Chondrocyte (in vitro differentiated cells): Measurements from ENCODE around the gene AFAP1L2. TPM values are rescaled to one million over a fixed set of nuclear protein-coding genes. Genes with fewer than 3 reads are reported as not detected.

Source experiments
- DNase-seq: peaks from one replicate; pipeline ENCODE4 v3.0.0; 2021; ENCODE audit warnings: mixed read lengths, low spot score
- H3K27ac Mint-ChIP-seq: one replicate; pipeline ENCODE4 v1.8.0; 2021; ENCODE audit warnings: mild to moderate bottlenecking, moderate library complexity, mixed read lengths; ENCODE audit not compliant: unreplicated experiment
- H3K27me3 Mint-ChIP-seq: 2 replicates; pipeline ENCODE4 v1.8.0; 2021; ENCODE audit warnings: low read depth, mixed read lengths
- H3K36me3 Mint-ChIP-seq: 2 replicates; pipeline ENCODE4 v1.8.0; 2021; ENCODE audit warnings: low read depth, mixed read lengths
- H3K4me1 Mint-ChIP-seq: 2 replicates; pipeline ENCODE4 v1.8.0; 2021; ENCODE audit warnings: low read depth, mild to moderate bottlenecking, mixed read lengths
- H3K4me3 Mint-ChIP-seq: one replicate; pipeline ENCODE4 v1.8.0; 2021; ENCODE audit warnings: mild to moderate bottlenecking, moderate library complexity, mixed read lengths; ENCODE audit not compliant: unreplicated experiment
- H3K9me3 Mint-ChIP-seq: 2 replicates; pipeline ENCODE4 v1.8.0; 2021; ENCODE audit warnings: low read depth, mixed read lengths
- total RNA-seq: library from RNA; stranded (reverse); gene quantifications from 3 replicates; pipeline ENCODE4 v1.2.1, GENCODE V29; 2021
- TF ChIP-seq, protein P1 (sequence below): fragments of 200-600 bp; sonication (generic); IDR thresholded peaks from 2 replicates; pipeline ENCODE4 v1.5.0; 2021; ENCODE audit warnings: antibody characterized with exemption, mild to moderate bottlenecking, moderate library complexity

AFAP1L2 gene
- total RNA-seq, 1 donor from 2014 or later, result 2.9 TPM

DNA sequence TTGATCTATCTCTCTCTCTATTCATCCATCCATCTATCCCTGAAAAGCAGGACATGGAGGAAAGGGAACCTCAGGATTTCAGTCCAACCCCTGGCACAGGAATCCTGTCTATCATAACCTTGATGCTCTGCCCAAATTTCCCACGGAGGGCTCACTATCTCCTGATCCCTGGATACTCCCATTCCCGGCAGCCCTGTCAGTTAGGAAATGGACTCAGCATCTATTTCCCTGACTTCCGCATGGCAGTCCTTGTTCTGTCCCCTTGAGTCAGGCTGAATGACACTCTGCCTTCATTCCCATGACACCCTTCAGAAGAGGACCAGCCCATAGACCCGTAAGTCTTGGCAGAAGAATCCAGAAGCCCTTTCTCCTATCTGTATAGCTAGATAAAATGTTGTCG is 87.6 kb downstream of the AFAP1L2 start:
- TF ChIP-seq, protein P1, sequence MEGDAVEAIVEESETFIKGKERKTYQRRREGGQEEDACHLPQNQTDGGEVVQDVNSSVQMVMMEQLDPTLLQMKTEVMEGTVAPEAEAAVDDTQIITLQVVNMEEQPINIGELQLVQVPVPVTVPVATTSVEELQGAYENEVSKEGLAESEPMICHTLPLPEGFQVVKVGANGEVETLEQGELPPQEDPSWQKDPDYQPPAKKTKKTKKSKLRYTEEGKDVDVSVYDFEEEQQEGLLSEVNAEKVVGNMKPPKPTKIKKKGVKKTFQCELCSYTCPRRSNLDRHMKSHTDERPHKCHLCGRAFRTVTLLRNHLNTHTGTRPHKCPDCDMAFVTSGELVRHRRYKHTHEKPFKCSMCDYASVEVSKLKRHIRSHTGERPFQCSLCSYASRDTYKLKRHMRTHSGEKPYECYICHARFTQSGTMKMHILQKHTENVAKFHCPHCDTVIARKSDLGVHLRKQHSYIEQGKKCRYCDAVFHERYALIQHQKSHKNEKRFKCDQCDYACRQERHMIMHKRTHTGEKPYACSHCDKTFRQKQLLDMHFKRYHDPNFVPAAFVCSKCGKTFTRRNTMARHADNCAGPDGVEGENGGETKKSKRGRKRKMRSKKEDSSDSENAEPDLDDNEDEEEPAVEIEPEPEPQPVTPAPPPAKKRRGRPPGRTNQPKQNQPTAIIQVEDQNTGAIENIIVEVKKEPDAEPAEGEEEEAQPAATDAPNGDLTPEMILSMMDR, result no peak
- Mint-ChIP-seq H3K4me3 (no peak overlapping the region), H3K27ac (no peak overlapping the region), H3K27me3 (no peaks in the 10 kb centered on the region), H3K9me3 (no peaks in the 10 kb centered on the region), H3K36me3 (peaks cover 1% of the 10 kb centered on the region), H3K4me1 (peaks cover 2% of the 10 kb centered on the region)
- no peak for DNase-seq

- Mint-ChIP-seq H3K4me3 (no peak overlapping the region), H3K27me3 (no peaks in the 10 kb centered on the region), H3K36me3 (peaks cover 1% of the 10 kb centered on the region), H3K27ac (no peak overlapping the region), H3K9me3 (no peaks in the 10 kb centered on the region), H3K4me1 (peaks cover 2% of the 10 kb centered on the region)
- peak; percentile 93 for DNase-seq
- TF ChIP-seq, protein P1, result no peak
Observed at GRCh38 chr10:114315566-114316420, 88.5 kb downstream of the AFAP1L2 start.

DNA sequence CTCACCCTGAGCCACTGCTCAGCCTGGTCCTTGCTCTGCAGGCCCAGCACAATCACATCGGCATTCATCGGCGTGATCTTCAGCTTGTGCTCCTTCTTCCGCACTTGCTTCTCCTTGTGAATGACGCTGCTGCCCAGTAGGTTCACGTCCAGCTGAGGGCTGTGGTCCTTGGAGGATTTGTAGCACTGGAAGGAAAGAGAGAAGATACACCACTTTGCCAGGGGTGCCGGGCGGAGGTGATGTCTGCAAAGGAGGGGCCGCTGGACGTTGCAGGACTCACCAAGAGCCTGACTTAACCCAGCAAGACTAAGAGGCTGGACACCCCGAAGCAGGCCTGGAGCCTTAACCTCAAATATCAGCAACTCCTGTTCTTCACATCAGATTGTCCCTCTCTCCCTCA is 90.4 kb downstream of the AFAP1L2 start:
- H3K4me1 Mint-ChIP-seq, result peaks cover 2% of the 10 kb centered on the region
- H3K9me3 Mint-ChIP-seq, result no peaks in the 10 kb centered on the region
- DNase-seq, result peak; percentile 74
- H3K27ac Mint-ChIP-seq, result no peak overlapping the region
- no peak overlapping the region for H3K4me3 Mint-ChIP-seq
- H3K36me3 Mint-ChIP-seq, result peaks cover 1% of the 10 kb centered on the region
- no peaks in the 10 kb centered on the region for H3K27me3 Mint-ChIP-seq
- TF ChIP-seq, protein P1, result no peak

- no peak overlapping the region for H3K4me3 Mint-ChIP-seq
- peaks cover 8% of the 10 kb centered on the region for H3K4me1 Mint-ChIP-seq
- TF ChIP-seq, protein P1, result no peak
- DNase-seq, result peak; percentile 54
- no peaks in the 10 kb centered on the region for H3K27me3 Mint-ChIP-seq
- H3K27ac Mint-ChIP-seq, result no peak overlapping the region
- no peaks in the 10 kb centered on the region for H3K9me3 Mint-ChIP-seq
- peaks cover 1% of the 10 kb centered on the region for H3K36me3 Mint-ChIP-seq
Observed at GRCh38 chr10:114313139-114313538, 91.2 kb downstream of the AFAP1L2 start.

- peaks cover 22% of the 10 kb centered on the region for H3K4me1 Mint-ChIP-seq
- H3K9me3 Mint-ChIP-seq, result no peaks in the 10 kb centered on the region
- TF ChIP-seq, protein P1, result no peak
- H3K27me3 Mint-ChIP-seq, result no peaks in the 10 kb centered on the region
- H3K36me3 Mint-ChIP-seq, result peaks cover 1% of the 10 kb centered on the region
- no peak overlapping the region for H3K4me3 Mint-ChIP-seq
- no peak overlapping the region for H3K27ac Mint-ChIP-seq
- DNase-seq, result peak; percentile 52
Observed at GRCh38 chr10:114311496-114312209, 92.6 kb downstream of the AFAP1L2 start.
